Activated effector memory CD4-positive, alpha-beta T cell treated with Interleukin-2 at 50 U/mL for 16 hours (primary cell): ENCODE data around the gene FOXA1.

Source experiments
- DNase-seq: peaks from one replicate; pipeline ENCODE4 v3.0.0-alpha.2; 2020

The FOXA1 gene

DNA sequence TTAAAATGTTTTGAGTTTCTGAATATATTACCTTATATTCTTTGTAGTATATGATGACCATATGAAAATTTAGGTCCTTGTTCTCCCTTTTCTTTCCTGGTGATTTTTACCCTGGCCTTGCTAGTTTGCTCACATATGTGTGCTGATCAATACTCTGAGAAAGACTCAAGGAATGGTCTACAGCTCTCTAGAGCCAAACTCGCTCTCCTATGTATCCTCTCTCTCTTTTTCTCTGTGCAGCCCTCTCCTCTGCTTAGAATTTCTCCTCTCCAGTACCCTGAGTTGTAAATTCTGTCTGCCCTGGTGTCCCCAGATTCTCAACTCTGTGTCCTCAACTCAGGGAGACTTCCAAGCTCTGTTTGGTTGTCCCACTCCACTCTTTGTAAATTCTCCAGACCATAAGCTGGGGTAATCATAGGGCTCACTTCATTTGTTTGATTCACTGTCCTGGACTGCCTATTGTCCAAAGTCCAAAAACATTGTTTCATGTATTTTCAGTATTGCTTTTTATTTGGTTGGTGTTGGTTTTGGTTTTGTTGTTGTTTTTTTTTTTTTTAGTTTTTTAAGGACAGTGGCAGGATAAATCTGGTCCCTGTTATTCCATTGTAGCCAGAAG lies 41.0 kb downstream of the FOXA1 start:
- DNase-seq: no peak

DNA sequence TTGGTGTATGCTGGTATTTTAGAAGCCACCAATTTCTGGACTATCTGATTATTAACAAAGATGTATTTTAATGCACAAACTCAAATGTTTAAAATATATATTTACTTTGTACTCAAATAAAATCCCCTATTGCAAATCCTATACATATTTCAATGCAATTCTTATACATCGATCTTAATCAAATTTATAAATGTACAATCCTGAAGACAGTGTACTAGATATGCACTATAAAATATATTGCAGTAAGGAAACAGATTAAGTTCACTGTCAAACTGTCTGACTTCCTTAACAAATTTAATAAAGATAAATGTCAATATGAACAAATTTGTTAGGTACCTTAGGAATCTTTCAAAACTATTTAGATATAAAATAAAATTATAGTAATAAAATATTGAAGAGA lies 43.9 kb downstream of the FOXA1 start:
- DNase-seq: no peak

DNA sequence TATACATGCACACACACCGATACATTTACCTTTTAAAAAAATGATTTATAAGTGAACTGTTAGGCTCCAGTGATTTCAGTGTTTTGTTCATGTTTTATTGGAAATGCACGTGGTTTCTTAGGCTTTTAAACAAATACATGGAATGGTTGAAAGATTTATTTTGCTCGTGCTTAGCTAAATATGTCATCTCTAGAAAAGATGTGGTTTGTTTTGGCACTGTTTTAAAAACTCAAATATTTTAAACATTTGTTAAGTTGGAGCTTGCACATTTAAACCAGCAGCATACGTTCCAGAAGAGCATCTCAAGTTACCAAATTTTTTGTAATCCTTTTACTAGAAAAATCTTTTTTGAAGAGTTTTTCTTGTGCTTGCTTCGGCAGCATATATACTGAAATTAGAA lies 44.5 kb downstream of the FOXA1 start:
- DNase-seq: no peak

DNA sequence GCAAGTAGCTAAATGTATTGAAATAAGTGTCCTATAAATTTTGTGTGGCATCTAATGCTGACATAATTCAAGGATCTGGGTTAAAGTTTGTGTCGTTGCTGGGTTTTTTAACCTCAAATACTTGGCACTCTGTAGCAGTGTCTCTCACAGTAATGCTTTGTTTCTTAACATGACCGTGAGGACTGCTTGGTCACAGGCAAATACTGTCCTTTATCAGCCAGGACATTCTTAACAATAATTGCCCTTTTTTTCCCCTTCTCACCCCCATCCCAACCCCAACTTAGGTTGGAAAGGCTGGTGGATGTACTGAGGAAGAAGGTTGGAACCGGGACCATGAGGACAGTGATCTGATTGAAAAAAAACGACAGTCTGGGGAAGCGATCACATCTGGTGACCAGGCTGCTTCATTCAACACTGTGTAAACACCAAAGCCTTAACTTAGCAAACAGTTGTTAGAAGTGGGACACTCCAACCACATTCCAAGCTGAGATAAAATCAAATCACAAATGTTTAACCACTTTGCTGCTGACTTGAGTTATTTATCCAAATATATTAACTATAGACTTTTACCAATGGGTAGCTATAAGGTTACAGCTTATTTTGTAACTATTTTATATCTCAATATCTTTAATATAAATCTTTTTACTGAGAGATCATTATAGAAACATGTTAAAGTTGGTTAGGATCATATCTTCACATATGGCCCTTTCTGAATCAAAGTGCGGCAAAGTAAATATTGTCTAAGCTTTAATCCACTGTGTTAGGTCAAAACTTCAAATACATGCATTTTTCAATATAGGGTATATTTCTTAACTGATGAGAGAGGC lies 48.2 kb downstream of the FOXA1 start:
- DNase-seq: no peak

DNA sequence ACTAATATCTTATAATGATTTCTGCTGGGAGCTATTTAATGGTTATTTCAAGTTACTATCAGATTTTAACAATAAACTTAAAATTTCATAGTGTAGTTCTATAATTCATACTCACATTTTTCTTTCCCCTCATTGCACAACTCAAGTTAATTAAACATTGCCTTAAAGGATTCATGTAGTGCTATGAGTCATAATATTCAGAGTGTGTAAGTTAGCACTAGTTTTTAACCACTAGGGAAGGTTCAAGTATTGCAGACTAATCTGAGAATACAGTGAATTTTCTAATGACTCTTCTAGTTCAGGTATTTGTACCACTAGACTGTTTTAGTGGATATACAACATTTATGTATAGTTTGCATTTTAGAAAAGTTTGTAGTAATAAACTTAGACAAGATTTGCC lies 49.9 kb downstream of the FOXA1 start:
- DNase-seq: no peak

DNA sequence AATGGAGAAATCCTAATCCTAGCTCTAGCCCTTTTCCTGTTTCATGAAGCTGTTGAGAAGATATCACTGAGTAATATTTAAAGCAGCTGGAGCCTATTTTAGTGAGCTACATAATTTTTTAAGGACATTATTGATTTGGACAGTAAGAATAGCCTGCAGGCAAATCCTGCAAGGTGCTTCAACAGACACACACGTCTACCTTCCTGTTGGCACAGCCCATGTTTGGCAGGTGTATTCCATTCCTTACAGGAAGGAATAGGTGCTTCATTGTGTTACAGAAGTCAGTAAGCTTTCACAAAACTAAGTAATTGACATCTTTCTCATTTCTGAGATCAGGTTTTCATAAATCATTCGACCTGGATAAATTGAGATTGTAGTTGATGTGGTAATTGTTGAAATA lies 50.6 kb downstream of the FOXA1 start:
- DNase-seq: no peak

DNA sequence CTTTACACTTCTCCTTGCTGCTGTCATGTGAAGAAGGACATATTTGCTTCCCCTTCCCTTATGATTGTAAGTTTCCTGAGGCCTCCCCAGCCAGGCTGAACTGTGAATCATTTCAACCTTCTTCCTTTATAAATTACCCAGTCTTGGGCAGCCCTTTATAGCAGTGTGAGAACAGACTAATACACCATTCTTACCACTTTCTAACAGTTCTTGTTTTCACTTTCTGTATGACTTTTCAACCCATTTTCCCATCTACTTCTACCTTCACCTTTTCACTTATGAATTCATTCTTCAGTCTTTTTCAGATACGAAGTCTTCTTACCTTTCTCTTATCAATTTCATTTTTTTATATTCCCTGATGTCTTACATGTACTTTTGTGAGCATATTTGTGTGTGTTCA lies 55.1 kb downstream of the FOXA1 start:
- no peak for DNase-seq
